EH (cell line): Measurements from ENCODE around the gene TSPAN3.

Experiments
- DNase-seq: peaks from one replicate; pipeline ENCODE4 v3.0.0-alpha.2; 2015; ENCODE audit warnings: low read depth

The TSPAN3 gene

DNA sequence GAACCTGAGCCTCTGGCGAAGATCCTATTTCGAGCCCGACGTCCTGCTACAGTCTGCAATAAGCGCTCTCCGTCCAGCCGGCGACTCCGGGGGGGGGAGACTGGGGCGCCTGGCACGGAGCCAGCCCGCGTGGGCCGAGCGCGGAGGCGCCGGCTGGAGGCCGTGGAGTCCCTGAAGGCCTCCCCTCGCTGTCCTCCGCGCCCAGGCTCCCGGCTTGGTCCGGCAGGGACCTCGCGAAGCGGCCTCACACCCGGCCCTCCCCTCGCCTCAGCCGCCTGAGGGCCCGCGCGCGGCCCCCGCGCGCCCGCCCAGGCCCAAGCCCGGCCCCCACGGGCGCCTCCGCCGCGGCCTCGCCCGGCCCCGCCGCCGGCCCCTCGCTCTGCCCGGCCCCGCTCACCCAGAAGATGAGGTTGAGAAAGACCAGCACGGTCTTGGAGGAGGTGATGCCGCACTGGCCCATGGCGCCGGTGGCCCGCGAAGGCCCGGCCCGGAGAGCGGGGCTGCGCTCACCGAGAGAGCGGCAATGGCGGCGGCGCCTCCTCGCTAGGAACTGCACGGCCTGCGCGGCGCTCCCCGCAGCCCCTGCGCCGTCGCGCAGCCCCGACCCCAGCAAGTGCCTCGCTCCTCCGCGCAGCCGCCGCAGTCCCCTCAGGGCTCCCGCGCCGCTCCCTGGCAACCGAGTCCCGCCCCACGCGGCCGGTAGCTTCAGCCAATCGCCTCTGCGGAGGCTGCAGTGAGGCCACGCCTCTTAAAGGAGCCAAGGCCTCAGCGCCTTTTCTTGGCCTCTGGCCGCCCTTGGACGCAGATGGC, at the start of gene TSPAN3:
Gene TSPAN3, minus strand, starts transcription at position 615 of the 810 bp plus-strand sequence. Its CDS starts 155 bp downstream, at position 460.
- DNase-seq = peak; percentile 90

DNA sequence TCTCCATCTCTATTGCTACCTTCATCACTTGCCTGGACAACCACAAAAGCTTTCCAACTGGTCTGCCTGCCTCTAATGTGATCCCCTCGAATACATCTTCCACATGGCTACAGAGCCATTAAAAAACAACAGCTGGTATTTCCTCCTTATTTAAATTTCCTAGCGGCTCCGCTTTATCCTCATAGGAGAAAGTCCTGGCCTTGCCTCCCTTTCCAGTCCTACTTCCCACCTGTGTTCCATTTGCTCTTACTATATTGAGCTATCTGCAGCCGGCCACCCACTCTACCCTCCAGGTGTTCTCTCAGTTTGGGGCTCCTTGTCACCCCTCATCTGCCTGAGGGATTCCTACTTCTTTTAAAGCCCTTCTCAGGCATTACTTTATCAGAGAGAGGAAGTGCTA, 49.7 kb upstream of the TSPAN3 start:
- DNase-seq = no peak

DNA sequence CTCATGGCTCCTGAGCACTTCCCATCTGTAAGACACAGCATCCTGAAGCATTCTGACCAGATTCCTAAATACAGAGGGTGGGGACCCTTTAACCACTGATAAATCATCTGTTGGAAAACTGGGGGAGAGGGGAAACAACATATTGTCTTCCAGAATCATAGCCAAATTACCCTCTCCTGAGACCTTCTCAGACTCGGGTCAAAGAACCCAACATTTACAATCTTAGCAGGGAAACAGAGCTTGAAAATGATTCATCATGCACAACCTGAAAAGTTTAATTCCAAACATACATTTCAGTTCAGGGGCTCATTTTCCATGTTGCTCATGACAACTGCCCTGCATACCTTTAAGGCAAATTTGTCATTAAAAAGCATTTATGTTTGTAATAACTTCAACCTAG, 48.5 kb upstream of the TSPAN3 start:
- peak; percentile 32 for DNase-seq

DNA sequence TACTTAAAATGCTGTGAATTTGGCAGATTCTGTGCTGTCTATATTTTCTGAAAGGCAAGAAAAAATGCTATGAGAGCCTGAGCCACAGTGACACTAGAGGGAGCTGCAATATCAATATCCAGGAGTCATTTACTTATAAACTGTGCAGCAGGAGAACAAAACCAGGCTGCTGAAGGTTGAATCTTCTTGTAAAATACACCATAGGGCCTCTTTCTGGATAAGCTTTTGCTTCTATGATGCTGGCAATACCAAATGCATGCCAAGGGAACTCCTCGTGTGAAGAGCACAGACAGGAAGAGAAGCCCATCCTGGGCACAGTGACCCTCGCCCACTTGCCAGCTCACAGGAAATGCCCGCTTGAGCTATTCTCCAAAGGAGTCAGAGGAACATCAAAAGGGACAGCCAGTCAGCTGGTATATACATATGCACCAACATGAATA, 48.0 kb upstream of the TSPAN3 start:
- DNase-seq = peak; percentile 82

DNA sequence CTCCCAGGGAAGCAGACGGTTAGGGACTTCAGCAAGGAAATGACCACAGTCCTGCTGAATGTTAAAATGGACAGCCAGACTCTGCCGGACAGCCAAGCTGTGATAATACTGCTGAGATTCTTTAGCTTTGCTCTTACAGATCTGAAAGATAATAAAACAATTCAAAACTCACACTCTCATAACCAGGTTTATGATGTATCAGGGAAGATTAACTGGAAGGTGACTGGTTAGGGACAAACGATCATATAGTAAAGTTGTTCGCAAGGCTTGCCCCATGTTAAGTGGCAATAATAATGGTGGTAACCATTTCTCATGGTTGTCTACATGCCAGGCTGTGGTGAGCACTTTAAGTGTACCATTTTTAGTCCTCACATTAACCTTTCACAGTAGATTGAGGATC, 44.3 kb upstream of the TSPAN3 start:
- no peak for DNase-seq

DNA sequence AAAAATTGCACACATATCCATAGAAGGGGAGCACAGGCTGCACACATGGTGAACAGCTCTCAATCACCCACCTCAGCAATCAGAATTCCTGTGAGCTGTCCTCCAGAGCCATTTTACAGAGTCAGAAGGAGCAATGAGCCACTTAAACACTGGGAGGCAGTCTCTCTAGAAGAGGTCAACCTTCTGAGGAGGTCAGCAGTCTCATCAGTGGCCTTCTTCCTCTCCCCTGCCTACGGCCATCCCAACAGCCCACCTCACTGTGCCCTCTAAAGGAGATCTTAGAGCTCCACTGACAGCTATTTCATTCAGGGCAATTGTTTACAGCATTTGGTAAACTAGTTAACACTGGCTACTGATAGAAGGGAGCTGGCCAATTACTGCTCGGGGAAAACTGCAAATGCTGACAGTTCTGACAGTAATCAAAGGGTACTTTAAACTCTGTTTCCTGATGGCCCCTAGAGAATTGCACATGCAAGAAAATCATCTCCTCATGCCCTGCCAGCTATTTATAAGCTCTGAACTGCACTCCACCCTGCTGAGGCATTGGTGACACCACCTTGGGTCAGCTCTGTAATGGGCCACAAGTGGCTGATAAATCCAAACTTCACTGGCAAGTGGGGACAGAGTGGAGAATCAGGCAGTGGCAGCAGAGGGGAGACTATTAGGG, 42.1 kb upstream of the TSPAN3 start:
- DNase-seq = no peak

DNA sequence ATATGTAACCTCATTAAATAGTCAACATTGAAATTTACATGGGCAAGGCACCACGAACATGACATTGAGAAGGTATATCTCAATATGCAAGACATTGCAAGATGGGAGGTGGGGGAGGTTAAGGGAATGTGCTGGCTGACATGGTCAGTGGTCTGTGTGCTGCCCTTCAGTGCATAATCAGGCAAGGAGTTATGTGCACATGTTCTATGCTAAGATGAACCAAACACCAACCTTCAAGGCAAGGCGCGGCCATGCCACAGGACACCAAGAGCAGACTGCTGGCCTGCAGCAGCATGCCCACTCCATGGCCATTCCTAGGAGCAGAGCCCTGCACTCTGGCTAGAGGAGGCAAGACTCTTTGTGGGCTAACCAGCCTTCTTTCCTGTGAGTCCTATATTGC, 40.9 kb upstream of the TSPAN3 start:
- no peak for DNase-seq

DNA sequence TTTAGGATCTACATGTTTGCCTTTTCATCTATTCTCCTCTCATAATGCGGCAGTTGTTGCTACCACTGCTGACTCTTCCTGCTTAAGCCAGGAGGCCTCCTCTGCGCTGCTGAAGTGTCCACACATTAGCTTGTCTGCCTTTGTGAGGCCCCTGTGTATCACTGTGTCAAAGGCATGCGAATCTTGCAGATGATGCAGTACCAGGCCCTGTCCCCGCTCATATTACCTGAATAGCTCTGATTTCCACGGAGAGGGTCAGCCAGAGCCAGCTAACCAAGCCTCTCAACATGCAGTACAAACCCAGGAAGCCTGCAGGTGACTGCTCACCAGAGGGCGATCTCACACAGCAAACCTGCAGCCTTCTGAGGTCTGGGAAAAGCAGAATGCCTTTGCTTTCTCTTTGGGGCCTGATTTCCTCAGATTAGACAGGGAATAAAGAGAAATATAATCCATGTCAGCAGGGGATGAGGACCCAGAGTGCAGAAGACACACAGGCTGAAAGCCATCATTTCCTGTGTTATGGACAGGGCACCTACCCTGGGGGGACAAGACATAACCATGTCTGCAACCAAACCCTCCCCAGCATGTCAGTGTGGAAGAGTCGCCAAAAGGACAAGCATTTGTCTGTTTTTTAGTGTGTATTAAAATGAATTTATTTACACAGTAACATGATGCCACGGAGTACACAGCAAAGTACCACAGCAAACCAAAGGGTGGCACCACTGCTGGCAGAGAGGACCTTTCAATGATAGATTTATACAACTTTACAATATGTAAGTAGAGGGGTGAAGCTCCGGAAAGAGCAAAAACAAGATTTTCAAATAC, 36.8 kb upstream of the TSPAN3 start:
- DNase-seq = peak; percentile 58

DNA sequence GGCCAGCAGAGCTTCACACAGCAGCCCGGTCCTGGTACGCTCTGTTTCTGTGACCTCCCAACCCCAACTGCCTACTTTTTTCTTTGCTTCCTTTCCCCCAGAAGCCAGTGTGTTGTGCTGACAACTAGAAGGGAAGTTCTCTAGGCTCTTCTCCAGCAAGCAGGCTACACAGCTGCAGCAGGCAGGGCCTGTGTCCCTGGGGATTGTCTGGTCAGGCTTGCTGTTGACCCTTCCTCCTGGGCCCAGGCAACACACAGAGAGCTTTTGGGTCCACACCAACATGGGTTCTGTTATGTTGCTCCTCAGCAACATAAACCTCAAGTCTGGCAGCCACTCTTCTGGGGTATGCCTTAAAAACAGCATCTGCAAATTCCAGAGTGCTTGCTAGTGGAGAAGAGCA, 36.2 kb upstream of the TSPAN3 start:
- DNase-seq = no peak

DNA sequence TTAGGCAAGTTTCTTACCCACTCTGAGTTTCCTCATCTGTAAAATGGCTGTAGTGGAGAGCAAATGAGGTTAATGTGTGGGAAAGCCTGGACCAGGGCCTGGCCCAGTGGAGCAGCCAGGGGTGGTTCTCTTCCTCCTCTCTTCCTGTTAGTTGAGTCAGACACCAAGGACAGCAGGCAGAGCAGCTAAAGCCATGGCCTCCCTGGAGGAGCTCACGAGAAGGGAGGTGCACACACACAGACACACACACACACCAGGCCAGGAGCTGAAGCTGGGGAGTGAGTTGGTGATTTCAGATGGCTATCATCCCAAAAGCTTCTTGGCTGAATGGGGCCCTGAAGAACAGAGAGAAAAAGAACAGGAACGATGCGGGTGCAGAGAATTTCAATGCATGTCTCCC, 33.2 kb upstream of the TSPAN3 start:
- peak; percentile 66 for DNase-seq

DNA sequence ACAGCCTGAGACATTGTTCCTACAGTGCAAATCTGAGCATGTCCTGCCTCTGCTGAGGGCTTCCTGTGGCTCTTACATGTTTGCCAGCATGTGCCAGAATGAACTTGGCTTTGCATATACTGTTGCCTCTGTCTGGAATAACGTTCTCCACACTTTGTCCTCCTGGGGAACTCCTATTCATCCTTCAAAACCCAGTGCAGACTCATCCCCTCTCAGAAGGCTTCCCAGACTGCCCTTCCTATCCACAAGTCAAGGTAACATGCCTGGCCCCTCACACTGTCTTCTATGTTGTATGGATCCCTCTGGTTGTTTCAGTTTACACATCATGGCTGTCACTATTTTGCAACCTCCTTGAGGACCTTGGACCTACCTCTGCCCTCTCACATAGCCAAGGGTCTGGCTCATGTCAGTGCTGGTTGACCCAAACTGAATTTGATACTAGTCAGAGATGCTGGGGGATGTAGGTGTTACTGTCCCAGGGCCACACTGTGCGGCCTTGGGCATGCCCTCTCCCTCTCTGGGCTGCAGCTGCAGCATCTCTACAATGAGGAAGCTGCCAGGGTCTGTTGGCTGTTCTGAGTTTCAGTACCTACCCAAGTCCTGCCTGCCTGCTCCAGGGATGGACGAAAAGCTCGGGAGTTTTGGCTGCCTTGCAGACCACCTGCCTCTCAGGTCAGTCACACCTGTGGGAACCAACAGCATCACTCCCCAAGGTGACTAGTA, 29.0 kb upstream of the TSPAN3 start:
- DNase-seq = no peak

DNA sequence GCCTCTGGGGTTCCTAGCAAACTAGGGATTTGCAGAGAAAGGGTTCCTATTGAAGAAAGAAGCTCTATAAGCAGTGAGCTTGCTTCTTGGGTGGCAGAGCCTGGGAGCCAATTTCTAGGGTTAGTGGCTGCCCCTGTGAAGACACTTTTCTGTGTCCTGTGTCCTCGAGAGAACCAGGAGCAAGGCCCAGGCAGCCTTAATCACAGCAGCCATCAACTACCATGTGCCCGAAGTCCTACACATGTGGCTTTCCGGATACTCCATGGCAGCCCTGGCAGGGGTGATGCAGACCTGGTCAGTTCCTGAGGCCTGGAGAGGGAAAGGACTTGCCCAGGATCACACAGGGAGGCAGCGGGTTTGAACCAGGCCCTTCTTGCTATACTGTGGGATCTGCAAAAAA, 27.7 kb upstream of the TSPAN3 start:
- DNase-seq = no peak

DNA sequence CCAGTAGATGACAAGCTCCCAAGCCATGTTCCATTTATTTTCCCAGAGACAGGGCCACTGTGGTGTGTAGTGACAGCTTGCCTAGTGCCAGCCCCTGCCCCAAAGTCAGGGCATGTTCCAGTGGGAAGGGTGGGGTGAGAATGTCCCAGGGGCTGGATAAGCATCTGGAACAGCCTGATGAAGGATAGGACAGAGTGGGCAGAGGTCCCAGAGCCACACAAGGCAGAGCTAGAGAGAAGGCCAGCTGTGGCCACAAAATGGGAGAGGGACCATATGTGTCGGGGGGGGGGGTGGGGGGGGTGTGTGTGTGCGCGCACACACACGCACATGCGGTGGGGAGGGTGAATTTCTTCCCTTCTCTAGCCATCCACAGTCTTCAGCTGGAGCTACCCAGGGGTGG, 27.0 kb upstream of the TSPAN3 start:
- no peak for DNase-seq

DNA sequence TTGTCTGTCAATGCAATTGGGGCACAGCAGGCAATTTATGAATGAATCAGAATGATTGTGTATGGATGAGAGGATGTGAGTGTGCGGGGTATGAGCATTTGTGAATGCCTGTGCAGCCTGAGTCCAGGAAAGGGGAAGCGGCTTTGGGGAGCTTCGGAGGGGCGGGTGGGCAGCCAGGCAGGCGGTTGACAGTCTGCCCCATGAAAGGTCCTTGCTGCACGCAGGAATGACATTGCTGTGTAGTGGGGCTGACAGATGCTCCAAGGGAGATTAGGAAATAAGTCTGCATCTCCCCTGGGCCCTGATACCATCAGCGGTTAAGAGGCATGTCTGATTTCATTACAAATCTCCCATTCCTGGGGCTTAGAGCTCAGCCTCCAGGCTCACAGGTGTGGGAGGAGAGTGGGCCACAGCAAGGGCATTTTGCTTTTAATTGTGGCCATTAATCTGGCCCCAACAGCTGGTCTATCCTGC, 26.4 kb upstream of the TSPAN3 start:
- no peak for DNase-seq

DNA sequence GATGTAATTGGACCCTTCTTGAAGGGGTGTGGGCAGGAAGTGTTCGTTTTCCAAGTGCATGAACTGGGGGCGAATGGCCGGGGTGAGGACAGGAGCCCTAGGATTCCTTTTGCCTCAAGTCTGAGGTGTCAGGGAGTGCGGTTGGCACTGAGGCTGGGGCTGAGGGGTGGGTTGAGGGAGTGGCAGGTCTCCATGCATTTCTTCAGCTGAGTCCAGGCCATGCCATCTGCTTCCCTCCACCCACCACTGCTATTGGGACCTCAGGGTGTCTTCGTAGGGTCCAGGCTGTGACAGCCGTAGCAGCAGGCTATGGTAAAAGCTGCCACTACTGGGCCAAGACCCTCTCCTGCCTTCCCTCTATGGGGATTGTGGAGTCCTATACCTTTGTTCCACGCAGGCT, 25.6 kb upstream of the TSPAN3 start:
- no peak for DNase-seq

DNA sequence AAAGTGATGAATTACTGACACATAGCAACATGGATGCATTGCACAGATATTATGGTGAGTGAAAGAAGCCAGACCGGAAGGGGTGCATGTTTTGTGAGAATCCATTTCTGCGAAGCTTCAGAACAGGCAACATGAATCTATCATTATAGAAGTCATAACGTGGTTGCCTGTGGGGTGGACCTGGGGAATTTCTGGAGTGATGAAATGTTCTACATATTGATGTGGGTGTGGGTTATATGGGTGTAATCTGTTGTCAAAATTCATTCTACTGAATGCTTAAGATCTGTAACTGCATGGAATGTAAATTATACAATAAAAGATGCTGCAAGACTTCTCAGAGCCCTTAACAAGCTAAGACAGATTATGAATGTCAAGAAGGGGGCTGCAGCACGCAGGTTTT, 25.2 kb upstream of the TSPAN3 start:
- no peak for DNase-seq

DNA sequence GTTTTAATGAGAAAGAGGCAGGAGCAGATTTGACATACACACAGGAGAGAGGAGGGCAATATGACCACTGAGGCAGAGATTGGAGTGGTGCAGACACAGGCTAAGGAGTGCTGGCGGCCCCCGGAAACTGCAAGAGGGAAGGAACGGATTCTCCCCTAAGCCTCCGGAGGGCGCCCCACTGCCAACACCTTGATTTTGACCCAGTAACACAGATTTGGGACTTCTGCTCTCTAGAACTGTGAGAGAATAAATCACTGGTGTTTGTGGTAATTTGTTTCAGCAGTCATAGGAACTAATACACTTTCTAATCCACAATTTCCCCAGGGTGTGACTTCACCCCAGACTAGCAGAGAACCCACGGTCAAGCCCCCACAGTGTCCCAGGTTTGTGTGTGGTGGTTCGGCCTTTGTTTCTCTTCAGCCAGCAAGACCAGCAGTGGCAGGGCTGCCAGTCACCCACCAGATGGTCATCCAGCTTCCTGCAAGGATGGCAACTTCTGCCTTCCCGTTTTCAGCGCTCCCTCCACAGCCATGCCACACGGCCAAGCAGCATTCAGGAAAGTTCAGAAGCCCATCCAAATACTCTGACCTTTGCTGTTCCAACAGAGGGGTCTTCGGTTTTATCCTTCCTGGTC, 23.6 kb upstream of the TSPAN3 start:
- no peak for DNase-seq

DNA sequence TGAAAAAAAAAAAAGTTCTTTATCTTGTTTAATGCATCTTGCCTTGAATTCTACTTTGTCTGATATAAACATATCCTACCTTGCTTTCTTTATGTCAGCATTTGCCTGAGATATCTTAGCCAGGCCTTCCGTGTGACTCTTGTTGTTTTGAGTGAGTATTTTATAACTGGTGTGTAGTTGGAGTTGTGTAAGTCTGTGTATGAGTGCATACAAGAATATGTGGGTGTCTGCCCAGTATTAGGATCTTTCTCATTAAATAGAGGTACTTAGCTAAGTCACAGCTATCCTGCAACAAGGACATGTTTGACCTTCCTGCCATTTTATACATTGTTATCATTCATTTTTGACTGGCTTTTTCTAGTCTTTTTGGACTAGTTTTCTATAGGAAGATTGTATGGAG, 22.5 kb upstream of the TSPAN3 start:
- DNase-seq = no peak

DNA sequence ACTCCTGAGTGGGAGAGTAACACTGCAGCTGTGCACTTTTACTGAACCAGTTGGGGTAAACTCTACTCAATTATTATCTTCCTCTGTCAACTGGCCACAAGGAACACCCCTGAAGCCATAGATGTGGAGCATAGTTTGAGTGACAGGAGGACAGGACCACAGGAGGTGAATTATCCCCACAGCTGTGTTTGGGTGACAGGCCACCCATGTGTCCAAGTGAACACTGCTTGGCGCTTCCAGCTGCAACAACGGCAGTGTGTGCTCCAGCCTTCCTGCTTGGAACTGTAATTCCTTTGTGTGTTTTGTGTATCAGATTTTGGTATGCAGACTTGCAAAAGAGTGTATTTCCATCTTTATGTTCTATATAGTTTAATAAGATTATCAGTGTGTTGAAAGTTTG, 20.2 kb upstream of the TSPAN3 start:
- DNase-seq = no peak

DNA sequence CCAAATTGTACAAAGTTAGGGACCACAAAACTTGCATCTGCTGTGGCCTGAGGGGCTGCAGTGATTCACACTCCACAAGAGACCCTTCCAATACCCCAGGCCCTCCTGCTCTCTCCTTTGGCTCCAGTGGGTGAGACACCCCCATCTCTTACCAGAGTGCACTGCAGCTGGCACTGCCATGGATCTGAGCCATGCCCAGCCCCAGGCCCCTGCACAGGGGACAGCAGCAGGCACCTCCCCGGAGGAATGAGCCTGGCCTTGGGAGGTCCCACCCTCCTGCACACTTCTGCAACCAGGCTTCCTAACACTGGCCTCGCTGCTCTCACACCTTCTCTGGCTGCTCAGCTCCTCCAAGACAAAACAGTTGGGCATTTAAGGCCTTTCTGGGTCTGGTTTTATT, 16.3 kb upstream of the TSPAN3 start:
- DNase-seq = no peak

DNA sequence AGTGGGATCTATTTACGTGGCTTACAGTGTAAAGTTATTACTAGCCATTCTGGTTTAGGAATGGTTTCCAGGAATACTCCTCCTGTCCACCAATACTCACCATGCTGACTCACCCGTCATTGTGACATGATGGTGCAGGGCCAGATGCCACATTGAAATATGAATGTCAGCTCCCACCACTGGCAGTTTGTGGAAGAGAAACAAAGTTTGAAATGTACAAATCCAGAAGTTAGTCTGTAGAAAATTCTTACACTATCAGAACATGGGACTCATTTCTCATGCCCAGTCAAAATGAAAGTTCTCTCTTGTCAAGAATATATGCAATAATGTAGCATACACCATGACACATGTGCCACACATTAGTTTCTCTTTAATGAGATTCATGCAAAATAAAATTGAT, 14.4 kb upstream of the TSPAN3 start:
- peak; percentile 76 for DNase-seq

DNA sequence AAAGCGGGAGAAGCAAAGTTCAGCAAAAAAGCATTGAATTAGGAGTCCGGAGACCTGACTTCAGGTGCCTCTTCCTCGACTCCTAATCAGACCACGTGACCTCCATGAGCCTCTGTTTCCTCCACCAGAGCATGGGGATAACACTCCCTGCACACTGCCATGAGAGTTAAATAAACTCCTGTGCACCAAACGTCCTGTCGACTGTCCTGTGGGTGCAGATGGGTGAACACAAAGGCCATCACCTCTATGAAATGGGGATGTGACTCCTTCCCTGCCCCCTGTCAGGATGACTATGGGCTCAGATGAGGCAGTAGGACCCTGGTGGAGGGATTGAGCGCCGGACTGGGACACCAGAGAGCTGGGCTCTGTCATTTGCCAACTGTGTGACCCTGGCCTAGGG, 13.5 kb upstream of the TSPAN3 start:
- no peak for DNase-seq
